ENCODE results near the gene COL4A4. TPM values are rescaled to one million over a fixed set of nuclear protein-coding genes. Genes with fewer than 3 reads are reported as not detected.

The COL4A4 gene
- total RNA-seq, 1 experiment from 2014 or later: 3.1 TPM

GRCh38 chr2:226953206-226953605 lies 210.8 kb downstream of the COL4A4 start:
- no peak for DNase-seq (ENCODE audit: low spot score)
- Mint-ChIP-seq H3K27me3 (ENCODE audit: low read depth) (no peaks in the 10 kb centered on the region), H3K4me3 (no peak overlapping the region), H3K27ac (no peak overlapping the region), H3K9me3 (peaks cover 8% of the 10 kb centered on the region), H3K36me3 (no peaks in the 10 kb centered on the region), H3K4me1 (peaks cover 6% of the 10 kb centered on the region)
- ATAC-seq: no peak
- TF ChIP-seq ZNF219 (CRISPR knock-in tag; IDR thresholded peaks at IDR 0.05; ENCODE audit: borderline replicate concordance) (no peak), RORB (CRISPR knock-in tag; IDR thresholded peaks at IDR 0.05) (no peak), HMGA2 (CRISPR knock-in tag; IDR thresholded peaks at IDR 0.05) (no peak), IRF2 (CRISPR knock-in tag; IDR thresholded peaks at IDR 0.05; ENCODE audit: borderline replicate concordance, low read depth) (no peak), RELA (CRISPR knock-in tag; IDR thresholded peaks at IDR 0.05; ENCODE audit: borderline replicate concordance) (no peak), EMX1 (CRISPR knock-in tag; IDR thresholded peaks at IDR 0.05) (no peak)
- TF ChIP-seq, protein P1, sequence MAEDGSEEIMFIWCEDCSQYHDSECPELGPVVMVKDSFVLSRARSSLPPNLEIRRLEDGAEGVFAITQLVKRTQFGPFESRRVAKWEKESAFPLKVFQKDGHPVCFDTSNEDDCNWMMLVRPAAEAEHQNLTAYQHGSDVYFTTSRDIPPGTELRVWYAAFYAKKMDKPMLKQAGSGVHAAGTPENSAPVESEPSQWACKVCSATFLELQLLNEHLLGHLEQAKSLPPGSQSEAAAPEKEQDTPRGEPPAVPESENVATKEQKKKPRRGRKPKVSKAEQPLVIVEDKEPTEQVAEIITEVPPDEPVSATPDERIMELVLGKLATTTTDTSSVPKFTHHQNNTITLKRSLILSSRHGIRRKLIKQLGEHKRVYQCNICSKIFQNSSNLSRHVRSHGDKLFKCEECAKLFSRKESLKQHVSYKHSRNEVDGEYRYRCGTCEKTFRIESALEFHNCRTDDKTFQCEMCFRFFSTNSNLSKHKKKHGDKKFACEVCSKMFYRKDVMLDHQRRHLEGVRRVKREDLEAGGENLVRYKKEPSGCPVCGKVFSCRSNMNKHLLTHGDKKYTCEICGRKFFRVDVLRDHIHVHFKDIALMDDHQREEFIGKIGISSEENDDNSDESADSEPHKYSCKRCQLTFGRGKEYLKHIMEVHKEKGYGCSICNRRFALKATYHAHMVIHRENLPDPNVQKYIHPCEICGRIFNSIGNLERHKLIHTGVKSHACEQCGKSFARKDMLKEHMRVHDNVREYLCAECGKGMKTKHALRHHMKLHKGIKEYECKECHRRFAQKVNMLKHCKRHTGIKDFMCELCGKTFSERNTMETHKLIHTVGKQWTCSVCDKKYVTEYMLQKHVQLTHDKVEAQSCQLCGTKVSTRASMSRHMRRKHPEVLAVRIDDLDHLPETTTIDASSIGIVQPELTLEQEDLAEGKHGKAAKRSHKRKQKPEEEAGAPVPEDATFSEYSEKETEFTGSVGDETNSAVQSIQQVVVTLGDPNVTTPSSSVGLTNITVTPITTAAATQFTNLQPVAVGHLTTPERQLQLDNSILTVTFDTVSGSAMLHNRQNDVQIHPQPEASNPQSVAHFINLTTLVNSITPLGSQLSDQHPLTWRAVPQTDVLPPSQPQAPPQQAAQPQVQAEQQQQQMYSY (CRISPR knock-in tag; IDR thresholded peaks at IDR 0.05): no peak
- ChIA-PET POLR2A (no interaction called here), CTCF (interaction anchor here (0.6 to 0.7 kb wide), 2 partner anchors 10 to 1288 kb away, joined by 3 read pairs; no protein-coding TSS in a partner anchor)

Other genes starting within 250 kb of the COL4A4 start
- gene COL4A3, start 419 bp upstream of the COL4A4 start, total RNA-seq (2021): 0.53 to 1.1 TPM (median 0.90 TPM) in 3 replicates
- 74.4 to 78.5 TPM (median 78.2 TPM) in 3 replicates for gene MFF, start 161.0 kb upstream of the COL4A4 start, total RNA-seq (2021)
- not detected in 3 replicates for gene TM4SF20, start 215.1 kb upstream of the COL4A4 start, total RNA-seq (2021)
- not detected in 3 replicates for gene SCYGR1, start 223.7 kb upstream of the COL4A4 start, total RNA-seq (2021)

Measured in WTC11 (cell line).